Stimulated activated naive CD4-positive, alpha-beta T cell treated with Interleukin-2 at 50 U/mL for 16 hours (primary cell): ENCODE results near the gene LRRC36.

Source experiments
- DNase-seq: peaks from one replicate; lab custom pipeline; 2025; lab: John Stamatoyannopoulos, UW

LRRC36 gene

GRCh38 chr16:67326472-67327309, at the start of gene LRRC36, which contains the start of gene KCTD19:
LRRC36 (plus strand) TSS chr16:67326815; CDS start chr16:67326863, 48 bp downstream.
KCTD19 (minus strand) TSS chr16:67326741; CDS start chr16:67326707, 34 bp downstream.
- DNase-seq: peak; percentile 14

- no peak for DNase-seq
Observed at GRCh38 chr16:67277294-67277998, 49.2 kb upstream of the LRRC36 start.

GRCh38 chr16:67277999-67278772, 48.4 kb upstream of the LRRC36 start:
- DNase-seq: peak; percentile 33

- peak; percentile 59 for DNase-seq
Observed at GRCh38 chr16:67278773-67279295, 47.8 kb upstream of the LRRC36 start.

- DNase-seq: peak; percentile 79
Observed at GRCh38 chr16:67279296-67280089, 47.1 kb upstream of the LRRC36 start, which contains the start of gene PLEKHG4. PLEKHG4 (plus strand) TSS chr16:67279532; CDS start chr16:67280045, 513 bp downstream.

- no peak for DNase-seq
Observed at GRCh38 chr16:67280090-67281015, 46.3 kb upstream of the LRRC36 start.

GRCh38 chr16:67281536-67282446, 44.8 kb upstream of the LRRC36 start:
- DNase-seq: no peak

- no peak for DNase-seq
Observed at GRCh38 chr16:67282447-67282805, 44.2 kb upstream of the LRRC36 start.

- DNase-seq: no peak
Observed at GRCh38 chr16:67283039-67283825, 43.4 kb upstream of the LRRC36 start.

- no peak for DNase-seq
Observed at GRCh38 chr16:67283826-67284555, 42.6 kb upstream of the LRRC36 start.

GRCh38 chr16:67284699-67285646, 41.6 kb upstream of the LRRC36 start:
- no peak for DNase-seq

GRCh38 chr16:67286441-67287235, 40.0 kb upstream of the LRRC36 start:
- no peak for DNase-seq

- DNase-seq: no peak
Observed at GRCh38 chr16:67287960-67288359, 38.7 kb upstream of the LRRC36 start.

- DNase-seq: no peak
Observed at GRCh38 chr16:67291461-67291860, 35.2 kb upstream of the LRRC36 start.

- no peak for DNase-seq
Observed at GRCh38 chr16:67294171-67294757, 32.4 kb upstream of the LRRC36 start.
